ENCODE results near the gene UVSSA.

The UVSSA gene

DNA sequence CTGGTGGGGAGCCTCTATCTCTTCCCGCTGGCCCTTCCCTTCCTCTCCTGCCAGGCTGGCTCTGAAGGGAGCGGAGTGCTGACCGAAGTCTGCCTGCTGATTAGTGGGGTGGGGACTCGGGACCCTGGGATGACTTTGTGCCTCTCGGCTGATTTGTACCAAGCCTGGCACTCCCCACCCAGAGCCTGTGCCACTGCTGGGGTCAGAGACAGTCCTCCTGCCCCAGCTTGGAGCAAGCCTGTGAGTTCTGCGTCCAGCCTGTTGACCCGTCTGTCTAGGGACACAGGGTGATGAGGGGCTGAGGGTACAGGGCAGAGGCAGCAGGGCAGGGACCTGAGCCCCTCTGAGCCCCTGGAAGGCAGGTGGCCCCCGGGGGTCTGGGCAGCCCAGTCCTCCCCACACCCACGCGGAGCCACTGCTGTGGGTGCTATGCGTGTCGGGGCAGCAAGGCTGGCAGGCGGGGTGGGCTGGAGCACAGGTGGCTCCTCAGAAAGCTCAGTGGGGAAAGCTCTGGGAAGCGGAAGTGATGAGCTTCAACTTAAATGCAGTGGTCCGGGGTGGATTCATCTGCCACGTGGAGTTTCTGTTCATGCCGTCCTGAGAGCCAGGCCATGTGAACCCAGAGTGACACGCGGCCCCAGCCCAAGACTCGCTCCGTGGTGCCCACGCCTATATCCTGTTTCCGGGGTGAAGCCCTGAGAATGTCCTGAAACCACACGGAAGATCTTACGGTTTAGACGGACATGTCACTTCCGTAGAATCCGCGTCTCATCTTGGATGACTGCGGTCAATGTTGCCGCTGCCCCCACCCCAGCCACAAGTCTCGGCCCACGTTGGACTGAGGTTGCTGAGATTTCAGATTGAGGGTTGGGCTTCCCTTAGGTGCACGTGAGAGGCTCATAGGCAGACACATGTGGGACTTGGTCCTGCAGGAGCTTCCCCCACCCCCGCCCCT is 21.1 kb upstream of the UVSSA start:
- H3K27ac ChIP-seq: no peak overlapping the region
- TF ChIP-seq ZFX (IDR thresholded peaks at IDR 0.05; ENCODE audit: borderline replicate concordance): no peak

DNA sequence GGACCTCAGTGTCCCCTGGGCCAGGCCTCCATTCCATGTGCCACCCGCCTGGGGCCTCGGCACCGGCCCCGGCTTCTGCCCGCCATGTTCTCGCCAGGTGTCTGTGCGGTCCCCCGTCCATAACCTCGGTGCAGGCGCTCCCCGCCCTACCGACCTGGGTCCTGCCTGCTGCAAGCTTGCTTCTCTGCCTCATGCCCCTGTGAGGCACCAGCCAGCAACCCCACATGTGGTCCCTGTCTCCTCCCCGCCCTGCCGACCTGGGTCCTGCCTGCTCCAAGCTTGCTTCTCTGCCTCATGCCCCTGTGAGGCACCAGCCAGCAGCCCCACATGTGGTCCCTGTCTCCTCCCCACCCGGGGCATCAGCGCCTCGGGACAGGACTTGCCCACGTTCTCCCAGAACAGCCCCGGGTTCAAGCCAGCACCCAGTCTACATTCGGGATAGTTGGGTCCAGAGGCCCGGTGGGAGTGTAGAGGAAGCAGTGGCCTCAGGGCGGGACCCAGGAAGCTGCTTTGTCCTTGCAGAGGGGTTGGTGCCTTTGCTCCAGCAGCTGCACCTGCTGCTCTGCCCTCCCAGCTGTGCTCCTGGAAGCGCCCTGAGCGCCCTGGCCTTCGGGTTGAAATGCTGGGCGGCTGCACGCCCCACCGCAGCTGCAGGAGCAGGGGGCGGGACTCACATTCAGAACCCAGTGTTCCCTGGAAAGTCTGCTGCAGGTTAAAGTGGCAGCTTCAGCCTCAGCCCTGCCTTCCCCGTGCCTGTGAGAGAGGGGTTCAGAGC is 20.1 kb upstream of the UVSSA start:
- no peak overlapping the region for H3K27ac ChIP-seq
- TF ChIP-seq, protein P1, sequence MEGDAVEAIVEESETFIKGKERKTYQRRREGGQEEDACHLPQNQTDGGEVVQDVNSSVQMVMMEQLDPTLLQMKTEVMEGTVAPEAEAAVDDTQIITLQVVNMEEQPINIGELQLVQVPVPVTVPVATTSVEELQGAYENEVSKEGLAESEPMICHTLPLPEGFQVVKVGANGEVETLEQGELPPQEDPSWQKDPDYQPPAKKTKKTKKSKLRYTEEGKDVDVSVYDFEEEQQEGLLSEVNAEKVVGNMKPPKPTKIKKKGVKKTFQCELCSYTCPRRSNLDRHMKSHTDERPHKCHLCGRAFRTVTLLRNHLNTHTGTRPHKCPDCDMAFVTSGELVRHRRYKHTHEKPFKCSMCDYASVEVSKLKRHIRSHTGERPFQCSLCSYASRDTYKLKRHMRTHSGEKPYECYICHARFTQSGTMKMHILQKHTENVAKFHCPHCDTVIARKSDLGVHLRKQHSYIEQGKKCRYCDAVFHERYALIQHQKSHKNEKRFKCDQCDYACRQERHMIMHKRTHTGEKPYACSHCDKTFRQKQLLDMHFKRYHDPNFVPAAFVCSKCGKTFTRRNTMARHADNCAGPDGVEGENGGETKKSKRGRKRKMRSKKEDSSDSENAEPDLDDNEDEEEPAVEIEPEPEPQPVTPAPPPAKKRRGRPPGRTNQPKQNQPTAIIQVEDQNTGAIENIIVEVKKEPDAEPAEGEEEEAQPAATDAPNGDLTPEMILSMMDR (IDR thresholded peaks at IDR 0.05): no peak
- no peak for TF ChIP-seq ZFX (IDR thresholded peaks at IDR 0.05; ENCODE audit: borderline replicate concordance)

DNA sequence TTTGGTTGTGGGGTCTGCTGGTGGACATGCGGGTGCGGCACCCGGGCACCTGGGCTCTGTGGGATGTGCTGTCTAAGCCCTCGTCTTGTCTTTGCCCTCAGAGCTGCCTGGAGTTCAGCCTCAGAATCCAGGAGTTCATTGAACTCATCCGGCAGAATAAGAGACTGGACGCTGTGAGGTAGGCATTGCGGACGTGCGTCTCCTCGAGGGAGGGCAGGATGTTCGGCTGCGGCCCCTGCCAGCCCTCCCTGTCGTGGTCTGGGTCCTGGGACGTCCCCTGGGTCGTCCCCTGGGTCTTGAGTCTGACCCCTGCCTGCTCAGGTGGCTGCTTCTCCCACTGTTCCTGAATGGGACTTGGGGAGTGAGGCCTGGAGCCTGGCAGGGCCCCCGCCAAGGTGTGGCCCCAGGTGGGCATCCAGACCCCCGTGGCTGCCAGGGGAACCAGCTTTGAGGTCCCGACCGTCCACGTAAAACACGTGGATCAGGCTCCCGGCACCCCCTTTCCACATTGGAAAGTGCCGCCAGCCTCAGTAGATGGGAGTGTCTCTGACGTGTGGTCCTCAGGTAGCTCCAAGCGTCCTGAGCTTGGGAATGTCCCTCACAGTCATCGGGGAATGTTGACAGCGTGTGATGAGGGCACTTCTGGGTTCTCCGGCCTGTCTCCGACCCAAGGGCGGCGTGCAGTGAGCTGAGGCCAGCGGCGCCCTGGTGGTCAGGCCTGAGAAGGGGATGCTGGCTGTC is 19.3 kb upstream of the UVSSA start:
- H3K27ac ChIP-seq: no peak overlapping the region
- TF ChIP-seq, protein P1 (IDR thresholded peaks at IDR 0.05): no peak
- no peak for TF ChIP-seq ZFX (IDR thresholded peaks at IDR 0.05; ENCODE audit: borderline replicate concordance)

DNA sequence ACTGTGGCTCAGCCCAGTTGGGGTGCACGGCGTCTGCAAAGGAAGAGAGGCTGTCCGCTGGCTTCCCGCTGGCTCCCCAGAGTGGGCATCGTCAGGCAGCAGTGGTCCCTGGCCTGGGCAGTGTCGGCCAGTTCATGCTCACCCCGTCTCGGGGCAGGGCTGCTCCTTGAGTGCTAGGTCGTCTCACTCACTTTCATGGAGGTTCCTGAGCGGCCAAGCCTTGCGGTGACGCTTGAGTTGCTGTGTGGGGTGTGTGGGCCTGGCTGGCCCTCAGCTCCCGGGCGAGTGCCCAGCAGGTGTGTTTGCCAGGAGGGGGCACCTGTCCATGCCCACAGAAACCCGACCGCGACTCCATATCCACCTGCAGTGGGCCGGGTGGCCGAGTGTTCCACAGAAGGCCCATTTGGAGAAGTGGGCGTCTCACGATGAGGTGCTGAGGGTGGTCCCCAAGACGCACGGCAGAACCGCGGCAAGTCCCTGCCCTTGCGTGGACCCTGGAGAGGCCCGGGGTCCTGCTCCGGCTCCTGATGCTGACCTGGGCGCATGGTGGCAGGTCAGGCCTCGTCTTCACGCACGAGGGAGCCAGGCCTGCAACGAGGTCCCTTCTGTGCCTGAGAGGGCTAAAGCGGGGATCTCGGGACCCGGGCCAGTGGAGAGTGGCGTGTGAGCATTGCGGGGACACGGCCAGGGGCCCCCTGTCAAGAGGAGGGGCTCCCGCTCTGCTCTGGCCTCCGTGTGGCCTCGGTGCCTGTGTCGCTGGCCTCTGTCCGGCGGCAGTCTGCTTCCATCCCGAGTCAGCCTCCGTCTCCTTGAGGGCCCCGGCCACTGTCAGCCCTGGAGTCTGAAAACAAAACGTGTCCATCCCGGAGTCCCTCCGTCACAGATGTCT is 18.5 kb upstream of the UVSSA start:
- no peak overlapping the region for H3K27ac ChIP-seq
- TF ChIP-seq, protein P1 (IDR thresholded peaks at IDR 0.05): no peak

DNA sequence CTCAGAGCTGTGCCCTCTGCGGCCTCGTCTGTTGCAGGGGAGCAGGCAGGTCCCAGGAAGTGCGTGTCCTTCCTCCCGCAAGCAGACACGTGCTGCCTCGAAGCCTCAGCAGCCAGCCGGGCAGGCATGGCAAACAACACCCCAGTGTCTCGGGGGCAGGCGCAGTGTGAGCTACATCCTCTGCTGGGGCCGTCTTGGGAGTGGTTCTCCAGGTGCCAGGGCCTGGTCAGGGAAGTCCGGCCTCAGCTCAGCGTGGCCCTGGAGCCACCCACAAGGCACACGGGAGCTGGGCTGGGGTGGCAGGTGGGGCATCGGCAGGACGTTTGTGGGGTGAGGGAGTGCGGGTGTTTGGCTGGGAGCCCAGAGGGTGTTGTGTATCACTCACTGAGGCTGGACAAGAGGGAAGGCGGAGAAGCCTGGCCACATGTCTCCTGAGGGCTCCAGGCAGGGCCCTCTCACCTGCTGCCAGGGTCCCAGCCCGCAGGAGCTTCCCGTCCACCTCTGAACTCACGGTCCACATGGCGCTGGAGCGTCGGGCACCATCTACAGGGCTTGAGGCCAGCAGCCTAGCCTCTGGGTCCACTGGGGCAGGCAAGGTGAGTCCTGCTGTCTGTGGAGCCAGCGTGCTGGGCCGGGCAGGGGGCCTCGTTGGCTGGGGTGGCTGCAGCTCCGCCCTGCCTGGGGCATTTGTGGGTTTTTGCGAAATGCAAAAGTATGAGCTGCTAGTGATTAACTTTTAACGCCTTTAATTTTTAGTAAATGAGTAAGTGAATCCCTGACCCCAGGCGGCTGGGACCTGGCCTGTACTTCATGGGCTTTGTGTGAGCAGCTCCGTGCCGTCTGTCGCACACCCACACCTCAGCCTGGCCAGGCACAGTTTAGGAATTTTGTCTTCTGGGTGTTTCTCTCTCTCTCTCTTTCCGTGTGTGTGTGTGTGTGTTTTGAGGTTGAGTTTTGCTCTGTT is 17.3 kb upstream of the UVSSA start:
- TF ChIP-seq, protein P1 (IDR thresholded peaks at IDR 0.05): no peak
- TF ChIP-seq ZFX (IDR thresholded peaks at IDR 0.05; ENCODE audit: borderline replicate concordance): no peak
- H3K27ac ChIP-seq: no peak overlapping the region

DNA sequence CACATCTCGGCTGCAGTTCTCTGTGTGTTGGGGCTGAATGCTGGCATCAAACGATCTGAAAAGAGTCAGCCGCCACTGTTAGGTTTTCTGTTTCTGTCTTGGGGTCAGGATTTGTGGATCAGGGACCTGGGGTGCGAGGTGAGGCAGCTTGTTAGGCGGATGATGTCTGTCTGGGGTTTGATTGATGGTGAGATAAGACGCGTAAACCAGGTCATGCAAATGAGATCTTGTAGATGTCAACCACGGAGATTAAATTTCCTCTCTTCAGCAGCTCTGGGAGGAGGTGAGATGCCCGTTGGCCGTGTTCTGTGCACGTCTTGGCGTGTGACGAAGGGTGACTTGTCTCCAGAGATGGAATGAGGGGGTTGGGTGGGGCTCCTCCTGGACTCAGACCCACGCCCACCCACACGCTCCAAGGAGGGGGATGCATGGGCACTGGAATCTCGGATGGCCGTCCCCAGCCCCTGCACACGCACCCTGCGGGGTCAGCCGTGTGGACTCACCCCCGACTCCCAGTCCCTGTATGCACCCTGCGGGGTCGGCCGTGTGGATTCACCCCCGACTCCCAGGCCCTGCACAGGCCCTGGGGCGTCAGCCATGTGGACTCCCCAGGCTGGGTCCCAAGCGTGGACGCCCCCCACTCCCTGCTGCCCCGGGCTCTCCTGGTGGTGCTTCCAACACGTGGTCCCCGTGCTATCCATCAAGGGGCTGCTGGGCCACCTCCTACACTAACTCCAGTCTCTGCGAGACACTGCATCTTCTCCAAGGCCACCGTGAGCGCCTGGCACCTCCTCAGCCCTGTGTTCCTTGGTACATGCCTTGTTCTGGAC is 16.0 kb upstream of the UVSSA start:
- no peak for TF ChIP-seq ZFX (IDR thresholded peaks at IDR 0.05; ENCODE audit: borderline replicate concordance)
- TF ChIP-seq, protein P1 (IDR thresholded peaks at IDR 0.05): no peak
- H3K27ac ChIP-seq: no peak overlapping the region
